ENCODE measurements around the gene MPP3. TPM values are rescaled to one million over a fixed set of nuclear protein-coding genes. Genes with fewer than 3 reads are reported as not detected.

The MPP3 gene
- total RNA-seq, 1 experiment from 2014 or later, result 11.3 TPM

- ATAC-seq (no peak), DNase-seq (ENCODE audit: low spot score) (no peak)
- ChIA-PET POLR2A (interaction anchor here (0.7 kb wide), 1 partner anchor 456 kb away, joined by 7 read pairs; no protein-coding TSS in a partner anchor), CTCF (interaction anchor here (2.3 to 5.4 kb wide), 5 partner anchors 30 to 67 kb away, joined by 9 to 49 read pairs (median 16); partner anchors contain the start of gene MPP2)
- H3K4me3 Mint-ChIP-seq, result no peak overlapping the region
- TF ChIP-seq E2F4 (CRISPR knock-in tag; IDR thresholded peaks at IDR 0.05; ENCODE audit: borderline replicate concordance, low read depth) (no peak), ZNF317 (CRISPR knock-in tag; IDR thresholded peaks at IDR 0.05; ENCODE audit: borderline replicate concordance, low read depth) (no peak), FOXJ3 (CRISPR knock-in tag; IDR thresholded peaks at IDR 0.05; ENCODE audit: borderline replicate concordance) (no peak)
- H3K27me3 Mint-ChIP-seq (ENCODE audit: low read depth), result no peaks in the 10 kb centered on the region; the same call in 1 of the 2 replicates
- H3K4me1 Mint-ChIP-seq, result peaks cover 22% of the 10 kb centered on the region
- no peaks in the 10 kb centered on the region for H3K9me3 Mint-ChIP-seq
- no peaks in the 10 kb centered on the region for H3K36me3 Mint-ChIP-seq
- H3K27ac Mint-ChIP-seq, result no peak overlapping the region
These were observed 44.1 kb upstream of the MPP3 start for GRCh38 chr17:43877031-43877430.

- Mint-ChIP-seq H3K36me3 (no peaks in the 10 kb centered on the region), H3K27me3 (ENCODE audit: low read depth) (no peaks in the 10 kb centered on the region; the same call in 1 of the 2 replicates), H3K27ac (0 out of 2 replicates have a peak overlapping the region, but pooled peaks have one; percentile 35), H3K4me3 (no peak overlapping the region), H3K9me3 (no peaks in the 10 kb centered on the region), H3K4me1 (peaks cover 22% of the 10 kb centered on the region)
- TF ChIP-seq FOXK1 (CRISPR knock-in tag; IDR thresholded peaks at IDR 0.05) (no peak), RORB (CRISPR knock-in tag; IDR thresholded peaks at IDR 0.05) (no peak), ETV6 (CRISPR knock-in tag; IDR thresholded peaks at IDR 0.05) (no peak), E2F5 (CRISPR knock-in tag; IDR thresholded peaks at IDR 0.05) (no peak), OVOL2 (CRISPR knock-in tag; IDR thresholded peaks at IDR 0.05; ENCODE audit: borderline replicate concordance) (no peak), MYBL2 (CRISPR knock-in tag; IDR thresholded peaks at IDR 0.05) (no peak), ZNF138 (CRISPR knock-in tag; conservative IDR thresholded peaks at IDR 0.05) (no peak), ATF3 (CRISPR knock-in tag; conservative IDR thresholded peaks at IDR 0.05) (no peak), SMAD3 (CRISPR knock-in tag; IDR thresholded peaks at IDR 0.05; ENCODE audit: borderline replicate concordance) (no peak), TEAD4 (CRISPR knock-in tag; IDR thresholded peaks at IDR 0.05) (no peak), ERG (CRISPR knock-in tag; IDR thresholded peaks at IDR 0.05) (no peak), MAX (CRISPR knock-in tag; IDR thresholded peaks at IDR 0.05) (no peak), ARID4B (CRISPR knock-in tag; IDR thresholded peaks at IDR 0.05; ENCODE audit: borderline replicate concordance) (no peak), ZNF281 (CRISPR knock-in tag; IDR thresholded peaks at IDR 0.05) (no peak), SOX15 (CRISPR knock-in tag; IDR thresholded peaks at IDR 0.05) (no peak), TEAD1 (CRISPR knock-in tag; IDR thresholded peaks at IDR 0.05) (no peak), NFATC4 (CRISPR knock-in tag; IDR thresholded peaks at IDR 0.05) (no peak), NFE2L1 (CRISPR knock-in tag; IDR thresholded peaks at IDR 0.05) (no peak)
- DNase-seq (ENCODE audit: low spot score), result no peak
- no peak for ATAC-seq
- CTCF ChIA-PET, result no interaction called here
- POLR2A ChIA-PET, result no interaction called here
These were observed 42.7 kb upstream of the MPP3 start for GRCh38 chr17:43875476-43876147.
